ENCODE results near the gene ABHD2. TPM values are rescaled to one million over a fixed set of nuclear protein-coding genes. Genes with fewer than 3 reads are reported as not detected.

ABHD2 gene
- total and polyA plus RNA-seq, 2 experiments from 2014 or later = 5.2 to 15.2 TPM

DNA sequence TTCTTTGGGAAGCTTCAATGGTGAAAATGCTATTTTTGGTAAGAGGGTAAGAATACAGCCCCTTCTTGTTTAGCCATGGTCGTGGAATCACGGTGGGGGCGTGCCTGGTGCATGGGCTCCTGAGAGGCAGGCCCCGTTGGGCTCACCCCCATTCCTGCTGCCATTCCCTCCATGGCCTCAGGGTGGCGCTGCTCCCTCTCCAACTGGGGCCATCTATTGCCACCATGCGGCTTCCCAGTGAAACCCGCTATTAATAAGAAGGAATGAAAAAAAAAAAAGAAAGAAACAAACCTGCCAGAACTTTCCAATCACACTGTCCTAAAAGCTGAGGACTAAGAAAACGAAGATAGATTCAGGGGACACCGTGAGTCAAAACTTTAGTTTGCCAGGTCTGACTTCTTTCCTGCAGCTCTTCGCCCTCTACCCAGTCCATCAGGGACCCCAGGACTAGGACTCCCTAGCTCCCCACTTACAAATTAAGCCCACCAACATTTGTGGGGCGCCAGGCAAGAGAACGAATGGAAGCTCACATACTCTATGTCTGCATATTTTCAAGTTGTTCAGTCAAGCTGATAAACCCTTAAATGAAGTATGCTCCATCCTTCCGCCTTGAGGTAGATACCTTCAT is 30.6 kb upstream of the ABHD2 start:
- no peak overlapping the region for H3K27ac Mint-ChIP-seq
- ATAC-seq = peak; percentile 94

More for the DNA sequence above, 30.6 kb upstream of the ABHD2 start:
- H3K36me3 ChIP-seq (ENCODE audit: insufficient read depth) = no peaks in the 10 kb centered on the region
- no peaks in the 10 kb centered on the region for H3K79me2 ChIP-seq (replicated peaks; ENCODE audit: insufficient read depth)
- peaks cover 4% of the 10 kb centered on the region; the same call in 1 of the 3 replicates for H3K36me3 Mint-ChIP-seq (ENCODE audit: low read depth)
- H3K4me2 ChIP-seq = no peak overlapping the region
- H2AFZ ChIP-seq = peak overlapping the region; percentile 79
- peaks cover 6% of the 10 kb centered on the region for H3K27me3 Mint-ChIP-seq (ENCODE audit: insufficient read depth, low read depth, poor library complexity)
- no peaks in the 10 kb centered on the region for H4K20me1 ChIP-seq (replicated peaks; ENCODE audit: insufficient read depth)
- no peaks in the 10 kb centered on the region for H3K9me3 Mint-ChIP-seq
- H3K27ac ChIP-seq (ENCODE audit: low read depth) = no peak overlapping the region
- no peaks in the 10 kb centered on the region for H3K4me1 ChIP-seq (ENCODE audit: insufficient read depth)
- H3K27me3 ChIP-seq (ENCODE audit: insufficient read depth) = no peaks in the 10 kb centered on the region
- no peak overlapping the region for H3K4me3 Mint-ChIP-seq
- H3K9me2 ChIP-seq (ENCODE audit: insufficient read depth) = no peaks in the 10 kb centered on the region
- TF ChIP-seq STAT1 (IDR thresholded peaks at IDR 0.05; ENCODE audit: unreplicated experiment) (no peak), POLR2AphosphoS5 (IDR thresholded peaks at IDR 0.05; ENCODE audit: low read depth) (no peak), CREB1 (CRISPR knock-in tag; IDR thresholded peaks at IDR 0.05; ENCODE audit: low read depth) (no peak), EZH2 (IDR thresholded peaks at IDR 0.05; ENCODE audit: low read depth, unreplicated experiment) (no peak), ZNF331 (CRISPR knock-in tag; IDR thresholded peaks at IDR 0.05; ENCODE audit: low read depth) (no peak)
- TF ChIP-seq, protein P1, sequence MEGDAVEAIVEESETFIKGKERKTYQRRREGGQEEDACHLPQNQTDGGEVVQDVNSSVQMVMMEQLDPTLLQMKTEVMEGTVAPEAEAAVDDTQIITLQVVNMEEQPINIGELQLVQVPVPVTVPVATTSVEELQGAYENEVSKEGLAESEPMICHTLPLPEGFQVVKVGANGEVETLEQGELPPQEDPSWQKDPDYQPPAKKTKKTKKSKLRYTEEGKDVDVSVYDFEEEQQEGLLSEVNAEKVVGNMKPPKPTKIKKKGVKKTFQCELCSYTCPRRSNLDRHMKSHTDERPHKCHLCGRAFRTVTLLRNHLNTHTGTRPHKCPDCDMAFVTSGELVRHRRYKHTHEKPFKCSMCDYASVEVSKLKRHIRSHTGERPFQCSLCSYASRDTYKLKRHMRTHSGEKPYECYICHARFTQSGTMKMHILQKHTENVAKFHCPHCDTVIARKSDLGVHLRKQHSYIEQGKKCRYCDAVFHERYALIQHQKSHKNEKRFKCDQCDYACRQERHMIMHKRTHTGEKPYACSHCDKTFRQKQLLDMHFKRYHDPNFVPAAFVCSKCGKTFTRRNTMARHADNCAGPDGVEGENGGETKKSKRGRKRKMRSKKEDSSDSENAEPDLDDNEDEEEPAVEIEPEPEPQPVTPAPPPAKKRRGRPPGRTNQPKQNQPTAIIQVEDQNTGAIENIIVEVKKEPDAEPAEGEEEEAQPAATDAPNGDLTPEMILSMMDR (conservative IDR thresholded peaks at IDR 0.05; ENCODE audit: low read depth in 2 of 2) = peak; percentile 99
- TF ChIP-seq, protein P2, sequence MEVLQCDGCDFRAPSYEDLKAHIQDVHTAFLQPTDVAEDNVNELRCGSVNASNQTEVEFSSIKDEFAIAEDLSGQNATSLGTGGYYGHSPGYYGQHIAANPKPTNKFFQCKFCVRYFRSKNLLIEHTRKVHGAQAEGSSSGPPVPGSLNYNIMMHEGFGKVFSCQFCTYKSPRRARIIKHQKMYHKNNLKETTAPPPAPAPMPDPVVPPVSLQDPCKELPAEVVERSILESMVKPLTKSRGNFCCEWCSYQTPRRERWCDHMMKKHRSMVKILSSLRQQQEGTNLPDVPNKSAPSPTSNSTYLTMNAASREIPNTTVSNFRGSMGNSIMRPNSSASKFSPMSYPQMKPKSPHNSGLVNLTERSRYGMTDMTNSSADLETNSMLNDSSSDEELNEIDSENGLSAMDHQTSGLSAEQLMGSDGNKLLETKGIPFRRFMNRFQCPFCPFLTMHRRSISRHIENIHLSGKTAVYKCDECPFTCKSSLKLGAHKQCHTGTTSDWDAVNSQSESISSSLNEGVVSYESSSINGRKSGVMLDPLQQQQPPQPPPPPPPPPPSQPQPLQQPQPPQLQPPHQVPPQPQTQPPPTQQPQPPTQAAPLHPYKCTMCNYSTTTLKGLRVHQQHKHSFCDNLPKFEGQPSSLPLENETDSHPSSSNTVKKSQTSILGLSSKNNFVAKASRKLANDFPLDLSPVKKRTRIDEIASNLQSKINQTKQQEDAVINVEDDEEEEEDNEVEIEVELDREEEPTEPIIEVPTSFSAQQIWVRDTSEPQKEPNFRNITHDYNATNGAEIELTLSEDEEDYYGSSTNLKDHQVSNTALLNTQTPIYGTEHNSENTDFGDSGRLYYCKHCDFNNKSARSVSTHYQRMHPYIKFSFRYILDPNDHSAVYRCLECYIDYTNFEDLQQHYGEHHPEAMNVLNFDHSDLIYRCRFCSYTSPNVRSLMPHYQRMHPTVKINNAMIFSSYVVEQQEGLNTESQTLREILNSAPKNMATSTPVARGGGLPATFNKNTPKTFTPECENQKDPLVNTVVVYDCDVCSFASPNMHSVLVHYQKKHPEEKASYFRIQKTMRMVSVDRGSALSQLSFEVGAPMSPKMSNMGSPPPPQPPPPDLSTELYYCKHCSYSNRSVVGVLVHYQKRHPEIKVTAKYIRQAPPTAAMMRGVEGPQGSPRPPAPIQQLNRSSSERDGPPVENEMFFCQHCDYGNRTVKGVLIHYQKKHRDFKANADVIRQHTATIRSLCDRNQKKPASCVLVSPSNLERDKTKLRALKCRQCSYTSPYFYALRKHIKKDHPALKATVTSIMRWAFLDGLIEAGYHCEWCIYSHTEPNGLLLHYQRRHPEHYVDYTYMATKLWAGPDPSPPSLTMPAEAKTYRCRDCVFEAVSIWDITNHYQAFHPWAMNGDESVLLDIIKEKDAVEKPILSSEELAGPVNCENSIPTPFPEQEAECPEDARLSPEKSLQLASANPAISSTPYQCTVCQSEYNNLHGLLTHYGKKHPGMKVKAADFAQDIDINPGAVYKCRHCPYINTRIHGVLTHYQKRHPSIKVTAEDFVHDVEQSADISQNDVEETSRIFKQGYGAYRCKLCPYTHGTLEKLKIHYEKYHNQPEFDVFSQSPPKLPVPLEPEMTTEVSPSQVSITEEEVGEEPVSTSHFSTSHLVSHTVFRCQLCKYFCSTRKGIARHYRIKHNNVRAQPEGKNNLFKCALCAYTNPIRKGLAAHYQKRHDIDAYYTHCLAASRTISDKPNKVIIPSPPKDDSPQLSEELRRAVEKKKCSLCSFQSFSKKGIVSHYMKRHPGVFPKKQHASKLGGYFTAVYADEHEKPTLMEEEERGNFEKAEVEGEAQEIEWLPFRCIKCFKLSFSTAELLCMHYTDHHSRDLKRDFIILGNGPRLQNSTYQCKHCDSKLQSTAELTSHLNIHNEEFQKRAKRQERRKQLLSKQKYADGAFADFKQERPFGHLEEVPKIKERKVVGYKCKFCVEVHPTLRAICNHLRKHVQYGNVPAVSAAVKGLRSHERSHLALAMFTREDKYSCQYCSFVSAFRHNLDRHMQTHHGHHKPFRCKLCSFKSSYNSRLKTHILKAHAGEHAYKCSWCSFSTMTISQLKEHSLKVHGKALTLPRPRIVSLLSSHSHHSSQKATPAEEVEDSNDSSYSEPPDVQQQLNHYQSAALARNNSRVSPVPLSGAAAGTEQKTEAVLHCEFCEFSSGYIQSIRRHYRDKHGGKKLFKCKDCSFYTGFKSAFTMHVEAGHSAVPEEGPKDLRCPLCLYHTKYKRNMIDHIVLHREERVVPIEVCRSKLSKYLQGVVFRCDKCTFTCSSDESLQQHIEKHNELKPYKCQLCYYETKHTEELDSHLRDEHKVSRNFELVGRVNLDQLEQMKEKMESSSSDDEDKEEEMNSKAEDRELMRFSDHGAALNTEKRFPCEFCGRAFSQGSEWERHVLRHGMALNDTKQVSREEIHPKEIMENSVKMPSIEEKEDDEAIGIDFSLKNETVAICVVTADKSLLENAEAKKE (CRISPR knock-in tag; IDR thresholded peaks at IDR 0.05) = no peak
- H3K4me3 ChIP-seq = no peak overlapping the region
- peak; percentile 86 for DNase-seq (ENCODE audit: low spot score)
- no peaks in the 10 kb centered on the region for H3F3A ChIP-seq (replicated peaks; ENCODE audit: low read depth)
- peaks cover 5% of the 10 kb centered on the region; the same call in 2 of the 3 replicates for H3K4me1 Mint-ChIP-seq

Data from GM23338 (cell line).